Natural killer cell (primary cell): ENCODE results near the gene TSPAN11. TPM values are rescaled to one million over a fixed set of nuclear protein-coding genes. Genes with fewer than 3 reads are reported as not detected.

ENCODE experiments used
- ATAC-seq, 3 donors: fragments of 150-1000 bp in 2 of 3; fragments of 200-7000 bp in 1 of 3; cut with Tn5 transposase; 1 replicate in 1 of 3; 2 replicates in 2 of 3; pipeline ENCODE4 v1.10.0; 2021; ENCODE audit warnings: mild to moderate bottlenecking in 2 of 3, moderate library complexity in 2 of 3
- DNase-seq, 2 donors: peaks; one replicate each; pipeline versions ENCODE4 v3.0.0 to v3.0.0-alpha.2; 2013 to 2021; ENCODE audit warnings: mixed read lengths in 1 of 2
- H3K27ac ChIP-seq: one replicate; pipeline ENCODE4 v1.5.1; 2013; ENCODE audit warnings: mild to moderate bottlenecking, low read length
- H3K27me3 ChIP-seq: one replicate; pipeline ENCODE4 v1.6.1; 2013; ENCODE audit warnings: low read length; ENCODE audit not compliant: control insufficient read depth, insufficient read depth
- H3K36me3 ChIP-seq: one replicate; pipeline ENCODE4 v1.6.1; 2013; ENCODE audit warnings: low read length; ENCODE audit not compliant: control insufficient read depth, insufficient read depth
- H3K4me1 ChIP-seq: one replicate; pipeline ENCODE4 v1.6.1; 2013; ENCODE audit warnings: low read length; ENCODE audit not compliant: control insufficient read depth, insufficient read depth
- H3K4me3 ChIP-seq: one replicate; pipeline ENCODE4 v1.5.1; 2013; ENCODE audit warnings: low read length
- H3K9me3 ChIP-seq: one replicate; pipeline ENCODE4 v1.6.1; 2013; ENCODE audit warnings: low read length; ENCODE audit not compliant: control insufficient read depth, insufficient read depth
- H3K27ac Mint-ChIP-seq, 2 donors: one replicate each; pipeline ENCODE4 v1.8.0; 2022; ENCODE audit warnings: mild to moderate bottlenecking in 2 of 2, mixed read lengths in 2 of 2, moderate library complexity in 1 of 2
- H3K27me3 Mint-ChIP-seq, 2 donors: one replicate each; pipeline ENCODE4 v1.8.0; 2022; ENCODE audit warnings: low read depth in 2 of 2, mixed read lengths in 2 of 2
- H3K36me3 Mint-ChIP-seq: one replicate; pipeline ENCODE4 v1.8.0; 2022; ENCODE audit warnings: mixed read lengths
- H3K4me1 Mint-ChIP-seq, 2 donors: one replicate each; pipeline ENCODE4 v1.8.0; 2022; ENCODE audit warnings: mixed read lengths in 2 of 2
- H3K4me3 Mint-ChIP-seq: one replicate; pipeline ENCODE4 v1.8.0; 2022; ENCODE audit warnings: mild to moderate bottlenecking, moderate library complexity, mixed read lengths
- H3K9me3 Mint-ChIP-seq, 2 donors: one replicate each; pipeline ENCODE4 v1.8.0; 2022; ENCODE audit warnings: mixed read lengths in 2 of 2
- CTCF ChIP-seq: fragments of 200-600 bp; IDR thresholded peaks from one replicate; pipeline ENCODE4 v1.8.0; 2022; ENCODE audit warnings: antibody characterized with exemption
- WGBS: methylation state at CpG from one replicate; pipeline ENCODE4 v1.1.7; 2013; ENCODE audit warnings: missing lambda C conversion rate; ENCODE audit not compliant: insufficient coverage; 5-methylcytosine and 5-hydroxymethylcytosine counted together
- intact Hi-C: fragments of 100-400 bp; cut with micrococcal nuclease; formaldehyde crosslinking; loops from one replicate; pipeline ENCODE4 v1.14.2; 2022
- total RNA-seq, 4 donors: library from RNA; stranded (reverse); fragments of 120-200 nt in 1 of 4; gene quantifications; one replicate each; pipeline versions ENCODE4 v1.2.3 to v1.2.4, GENCODE V29; 2013 to 2022

The TSPAN11 gene
- total RNA-seq, 3 donors from 2014 or later (not counting 1 experiment from before 2014, with no cell fraction given), result not detected

GRCh38 chr12:30999011-30999410, 72.5 kb downstream of the TSPAN11 start:
- Mint-ChIP-seq H3K27me3 (peaks cover 0 to 2% of the 10 kb centered on the region in 2 donors), H3K9me3 (no peaks in the 10 kb centered on the region), H3K4me1 (no peaks in the 10 kb centered on the region), H3K36me3 (no peaks in the 10 kb centered on the region), H3K4me3 (no peak overlapping the region), H3K27ac (no peak overlapping the region)
- Histone ChIP-seq H3K36me3 (no peaks in the 10 kb centered on the region), H3K27me3 (no peaks in the 10 kb centered on the region), H3K4me3 (no peak overlapping the region), H3K9me3 (no peaks in the 10 kb centered on the region), H3K27ac (no peak overlapping the region), H3K4me1 (no peaks in the 10 kb centered on the region)
- intact Hi-C loops, result no loop called here
- no peak for TF ChIP-seq CTCF
- 94% methylated on average over 6 of the region's 6 CpGs for WGBS
- DNase-seq (no peak), ATAC-seq (no peak)

GRCh38 chr12:30999723-31000122, 73.2 kb downstream of the TSPAN11 start:
- Mint-ChIP-seq H3K9me3 (no peaks in the 10 kb centered on the region), H3K27ac (no peak overlapping the region), H3K4me3 (no peak overlapping the region), H3K27me3 (peaks cover 0 to 2% of the 10 kb centered on the region in 2 donors), H3K4me1 (no peaks in the 10 kb centered on the region), H3K36me3 (no peaks in the 10 kb centered on the region)
- DNase-seq, result no peak
- H3K9me3 ChIP-seq, result no peaks in the 10 kb centered on the region
- H3K36me3 ChIP-seq, result no peaks in the 10 kb centered on the region
- H3K4me1 ChIP-seq, result no peaks in the 10 kb centered on the region
- no peak overlapping the region for H3K4me3 ChIP-seq
- ATAC-seq, result no peak
- H3K27me3 ChIP-seq, result no peaks in the 10 kb centered on the region
- 75% methylated on average over 4 of the region's 4 CpGs for WGBS
- no peak overlapping the region for H3K27ac ChIP-seq
- intact Hi-C loops, result no loop called here
- no peak for TF ChIP-seq CTCF

GRCh38 chr12:31000751-31001150, 74.2 kb downstream of the TSPAN11 start:
- H3K27me3 Mint-ChIP-seq, result peaks cover 0 to 2% of the 10 kb centered on the region in 2 donors
- 82% methylated on average over 3 of the region's 3 CpGs for WGBS
- Histone ChIP-seq H3K36me3 (no peaks in the 10 kb centered on the region), H3K4me3 (no peak overlapping the region), H3K27me3 (no peaks in the 10 kb centered on the region), H3K27ac (no peak overlapping the region), H3K4me1 (no peaks in the 10 kb centered on the region), H3K9me3 (no peaks in the 10 kb centered on the region)
- no peak for DNase-seq
- no peak overlapping the region for H3K4me3 Mint-ChIP-seq
- no peaks in the 10 kb centered on the region for H3K4me1 Mint-ChIP-seq
- ATAC-seq, result no peak
- TF ChIP-seq CTCF, result no peak
- H3K9me3 Mint-ChIP-seq, result no peaks in the 10 kb centered on the region
- H3K36me3 Mint-ChIP-seq, result no peaks in the 10 kb centered on the region
- no peak overlapping the region for H3K27ac Mint-ChIP-seq
- intact Hi-C loops, result no loop called here

GRCh38 chr12:31001581-31002360, 75.2 kb downstream of the TSPAN11 start:
- TF ChIP-seq CTCF, result no peak
- Histone ChIP-seq H3K27me3 (no peaks in the 10 kb centered on the region), H3K4me3 (no peak overlapping the region), H3K36me3 (no peaks in the 10 kb centered on the region), H3K27ac (no peak overlapping the region), H3K4me1 (no peaks in the 10 kb centered on the region), H3K9me3 (no peaks in the 10 kb centered on the region)
- no peak for DNase-seq
- H3K27me3 Mint-ChIP-seq, result peaks cover 0 to 2% of the 10 kb centered on the region in 2 donors
- no peak for ATAC-seq
- intact Hi-C loops, result no loop called here
- WGBS, result 92% methylated on average over 9 of the region's 9 CpGs
- no peak overlapping the region for H3K4me3 Mint-ChIP-seq
- no peak overlapping the region for H3K27ac Mint-ChIP-seq
- no peaks in the 10 kb centered on the region for H3K4me1 Mint-ChIP-seq
- no peaks in the 10 kb centered on the region for H3K36me3 Mint-ChIP-seq
- no peaks in the 10 kb centered on the region for H3K9me3 Mint-ChIP-seq
